NCI-H510A treated with DMSO at 0.1 percent for 48 hours (cell line): ENCODE results near the gene CDCA8.
"Not testable (repeated sequence)": the region's sequence is repeated elsewhere in the genome, so short reads cannot be mapped to it uniquely, and the experiment has no call there.

Experiments used
- DNase-seq: peaks from one replicate; lab custom pipeline; 2025; lab: John Stamatoyannopoulos, UW

CDCA8 gene

DNA sequence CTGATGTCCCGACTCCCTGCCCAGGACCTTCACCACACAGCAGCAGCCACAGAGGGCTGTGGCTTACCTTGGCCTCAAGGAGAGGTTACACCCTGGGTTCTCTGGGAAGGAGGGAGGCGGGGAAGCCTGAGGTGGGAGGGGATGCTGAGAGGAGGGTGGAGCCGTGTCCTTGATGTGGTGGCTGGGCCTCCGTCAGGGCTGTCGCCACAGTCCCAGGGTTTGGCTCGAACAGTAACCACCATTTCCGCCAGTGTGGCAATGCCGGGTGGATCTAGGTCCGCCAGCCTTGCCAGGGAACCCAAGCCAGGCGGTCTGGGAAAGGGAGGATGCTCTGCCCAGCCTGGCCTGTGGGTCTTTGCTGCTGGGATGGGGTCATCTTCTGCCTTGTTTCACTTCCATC, 18.4 kb upstream of the CDCA8 start:
- no peak for DNase-seq

DNA sequence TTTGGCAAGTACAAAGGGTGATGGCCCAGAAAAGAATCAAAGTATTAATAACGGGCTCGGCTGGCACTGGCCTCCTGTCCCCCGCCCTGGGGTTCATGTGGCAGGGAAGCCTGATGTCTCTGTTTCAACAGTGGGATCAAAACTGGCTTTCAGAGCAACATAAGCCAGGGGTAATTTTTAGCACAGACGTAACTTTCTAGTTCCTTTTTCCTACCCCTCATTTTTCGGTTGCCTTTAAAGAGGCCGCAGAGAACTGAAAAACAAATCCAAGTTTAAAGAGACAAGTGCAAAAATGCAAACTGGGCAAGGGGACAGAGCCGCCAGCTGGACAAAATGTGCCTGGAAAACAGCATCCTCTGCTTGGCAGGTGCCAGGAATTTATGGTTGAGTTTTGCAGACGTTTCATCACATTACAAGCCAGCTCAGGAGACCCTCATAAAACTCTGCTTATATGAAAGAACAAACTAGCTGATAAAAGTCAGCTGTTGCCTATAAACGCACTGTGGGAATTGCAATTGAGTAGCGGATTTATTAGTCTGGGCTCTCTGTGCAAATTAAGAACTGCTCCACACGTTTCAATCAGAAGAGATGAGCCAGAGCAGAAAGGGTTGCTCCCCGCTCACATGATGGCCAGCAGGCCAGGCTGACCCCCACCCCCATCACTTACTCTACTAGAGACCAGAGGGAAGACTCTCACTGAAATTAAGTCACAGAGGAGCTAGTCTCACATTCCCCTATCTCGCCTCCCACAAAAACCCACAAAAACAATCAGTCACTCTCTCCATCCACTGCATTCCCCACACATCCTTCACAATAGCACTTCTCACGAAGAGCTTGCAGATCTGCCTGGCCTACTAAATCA, 15.8 kb upstream of the CDCA8 start:
- no peak for DNase-seq

- DNase-seq: no peak
Observed at GRCh38 chr1:37677143-37677439, 15.2 kb upstream of the CDCA8 start.

DNA sequence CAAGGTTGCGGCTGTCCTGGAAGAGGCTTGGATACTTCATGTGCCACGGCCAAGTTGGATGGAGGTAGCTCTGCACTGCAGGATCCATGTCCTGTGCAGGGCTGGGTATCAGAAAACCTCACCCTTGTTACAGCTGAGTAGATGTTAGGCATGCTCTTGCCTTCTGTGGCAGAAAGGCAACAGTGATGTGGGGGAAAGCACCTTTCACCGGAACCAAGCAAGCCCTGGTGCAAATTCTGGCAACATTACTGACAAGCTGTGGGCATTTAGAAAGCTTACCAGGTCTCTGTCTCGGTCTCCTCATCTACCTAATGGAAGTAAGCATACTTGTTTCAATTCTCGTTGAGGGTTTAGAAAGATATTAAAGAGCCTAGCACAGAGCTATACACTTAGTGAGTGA, 14.5 kb upstream of the CDCA8 start:
- DNase-seq: no peak

DNA sequence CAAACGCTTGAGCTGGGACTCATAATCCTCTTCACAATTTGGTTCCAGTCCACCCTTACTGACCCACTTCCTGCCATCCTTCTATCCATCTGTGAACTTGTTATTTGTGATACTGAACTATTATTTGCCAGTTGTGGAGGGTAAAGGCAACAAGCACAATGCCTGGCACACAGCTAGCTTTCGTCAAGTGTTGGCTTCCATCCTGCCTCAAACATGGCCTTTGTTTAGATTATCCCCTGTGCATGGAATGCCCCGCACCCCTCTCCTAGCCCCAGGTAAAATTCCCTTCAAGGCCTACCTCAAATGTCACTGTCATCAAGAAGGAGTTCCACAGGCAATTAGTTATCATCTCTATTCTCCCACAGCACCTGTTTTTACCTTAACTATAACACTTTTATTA, 11.4 kb upstream of the CDCA8 start:
- DNase-seq: no peak

GRCh38 chr1:37682334-37682987, 9.9 kb upstream of the CDCA8 start:
- peak; percentile 100 for DNase-seq

- not testable (repeated sequence) for DNase-seq
Observed at GRCh38 chr1:37684182-37684581, 8.1 kb upstream of the CDCA8 start.

DNA sequence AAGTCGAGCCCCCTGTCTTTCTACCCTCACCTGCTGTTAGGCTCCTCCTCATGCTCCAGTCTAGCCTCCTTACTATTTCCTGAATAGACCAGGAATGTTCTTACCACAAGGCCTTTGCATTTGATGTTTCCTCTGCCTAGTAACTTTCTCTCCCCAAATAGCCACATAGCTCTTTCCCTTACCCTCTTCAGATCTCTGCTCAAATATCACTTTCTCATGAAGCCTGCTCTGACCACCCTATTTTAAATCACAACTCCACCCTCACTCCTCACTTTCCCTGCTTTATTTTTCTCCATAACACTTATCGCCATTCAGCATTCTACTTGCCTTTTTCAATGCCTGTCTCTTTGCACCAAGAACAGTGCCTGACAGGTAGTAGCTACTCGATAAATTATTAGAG, 6.6 kb upstream of the CDCA8 start:
- DNase-seq: no peak

GRCh38 chr1:37687764-37688163, 4.6 kb upstream of the CDCA8 start:
- not testable (repeated sequence) for DNase-seq

DNA sequence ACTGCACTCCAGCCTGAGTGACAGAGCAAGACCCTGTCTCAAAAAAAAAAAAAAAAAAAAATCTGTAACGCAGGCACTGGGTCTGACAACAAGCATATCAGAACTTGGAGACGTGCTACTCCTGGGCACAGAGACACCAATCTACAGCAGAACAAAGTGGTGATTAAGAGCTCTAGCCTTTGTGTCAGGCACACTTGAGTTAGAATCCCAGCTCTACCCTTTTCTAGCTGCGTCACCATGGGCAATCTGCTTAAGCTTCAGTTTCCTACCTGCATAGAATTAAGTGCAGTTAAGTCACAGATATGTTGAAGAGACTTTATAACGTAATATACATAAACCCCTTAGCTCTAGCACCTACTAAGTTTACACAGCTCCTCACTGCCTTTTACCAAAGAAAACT, 3.4 kb upstream of the CDCA8 start:
- DNase-seq: no peak

DNA sequence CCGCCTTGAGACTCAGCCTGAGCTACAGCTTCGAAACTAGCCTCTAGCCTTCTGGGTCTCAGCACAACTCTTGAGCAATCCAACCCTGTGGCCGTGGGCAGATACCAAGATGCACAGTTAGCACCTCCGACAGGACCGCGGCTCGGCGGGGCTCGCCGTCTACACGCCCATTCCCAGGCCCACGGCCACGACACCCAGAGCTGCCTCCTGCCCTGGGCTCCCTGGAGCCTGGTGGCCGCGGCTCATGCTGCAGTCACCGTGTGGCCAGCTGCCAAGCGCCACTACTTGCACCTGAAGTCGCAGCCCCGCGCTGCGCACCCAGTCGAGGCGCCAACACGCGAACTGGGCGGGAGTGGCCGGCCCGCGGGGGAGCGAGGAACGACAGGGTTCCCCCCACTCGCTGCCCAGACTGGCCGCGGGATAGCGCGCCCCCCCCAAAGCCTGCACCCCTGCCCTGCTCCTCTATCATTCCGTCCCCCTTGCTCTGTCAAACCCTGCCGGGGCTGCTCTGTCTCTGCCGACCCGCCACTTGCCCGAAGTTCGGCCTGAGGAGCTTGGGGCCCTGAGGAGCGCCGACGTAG, 729 bp upstream of the CDCA8 start:
- DNase-seq: peak; percentile 97

- no peak for DNase-seq
Observed at GRCh38 chr1:37692834-37693175, 489 bp downstream of the CDCA8 start.

DNA sequence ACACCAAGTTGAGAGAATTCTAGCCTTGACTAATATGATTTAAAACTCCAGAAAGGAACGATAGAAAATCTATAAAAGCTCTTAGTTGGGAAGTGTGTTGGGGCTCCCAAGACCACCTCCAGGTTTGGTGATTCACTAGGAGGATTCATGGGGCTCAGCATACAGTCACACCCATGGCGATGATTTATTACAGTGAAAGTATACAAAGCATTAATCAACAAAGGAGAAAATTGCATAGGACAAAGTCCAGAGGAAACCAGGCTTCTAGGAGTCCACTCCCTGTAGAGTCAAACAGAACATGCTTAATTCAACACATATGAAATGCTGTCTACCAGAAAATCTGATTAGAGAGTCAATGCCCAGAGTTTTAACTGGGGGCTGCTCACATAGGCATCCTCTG, 4.8 kb downstream of the CDCA8 start:
- DNase-seq: no peak

- no peak for DNase-seq
Observed at GRCh38 chr1:37697737-37698136, 5.4 kb downstream of the CDCA8 start.

DNA sequence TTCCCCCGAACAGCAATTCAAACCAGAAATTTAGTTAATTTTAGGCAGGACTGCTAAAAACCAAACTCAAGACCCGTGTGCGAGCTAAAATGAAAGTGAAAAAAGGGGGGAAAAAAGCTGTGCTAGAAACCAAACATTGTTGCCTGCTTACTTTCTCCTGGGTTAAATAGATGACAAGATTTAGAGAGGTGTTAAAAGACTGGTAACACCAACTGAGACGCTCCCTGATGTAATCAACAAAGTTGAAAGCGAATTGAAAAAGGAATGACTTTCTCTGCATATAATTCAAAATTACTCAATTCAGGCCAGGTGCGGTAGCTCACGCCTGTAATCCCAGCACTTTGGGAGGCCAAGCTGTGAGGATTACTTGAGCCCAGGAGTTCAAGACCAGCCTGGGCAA, 6.8 kb downstream of the CDCA8 start:
- no peak for DNase-seq

DNA sequence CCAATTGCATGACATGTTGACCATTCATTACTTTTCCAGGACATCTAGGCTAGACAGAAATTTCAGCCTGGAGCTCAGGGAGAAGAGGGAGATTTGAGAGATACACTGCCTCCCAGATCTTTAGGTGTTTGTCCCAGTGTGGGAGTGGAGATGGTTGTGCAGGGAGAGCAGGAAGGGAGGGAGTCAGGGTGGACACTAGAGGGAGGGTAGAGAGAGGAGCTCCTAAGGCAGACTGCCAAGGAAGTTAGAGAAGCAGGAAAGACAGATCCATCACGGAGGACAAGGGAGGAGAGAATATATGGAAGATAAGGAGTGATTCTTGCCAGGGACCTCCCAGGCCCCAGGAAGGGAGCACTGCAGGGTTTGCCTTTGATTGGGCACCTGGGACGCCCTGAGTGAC, 8.7 kb downstream of the CDCA8 start:
- no peak for DNase-seq

GRCh38 chr1:37703061-37703460, 10.7 kb downstream of the CDCA8 start:
- no peak for DNase-seq

DNA sequence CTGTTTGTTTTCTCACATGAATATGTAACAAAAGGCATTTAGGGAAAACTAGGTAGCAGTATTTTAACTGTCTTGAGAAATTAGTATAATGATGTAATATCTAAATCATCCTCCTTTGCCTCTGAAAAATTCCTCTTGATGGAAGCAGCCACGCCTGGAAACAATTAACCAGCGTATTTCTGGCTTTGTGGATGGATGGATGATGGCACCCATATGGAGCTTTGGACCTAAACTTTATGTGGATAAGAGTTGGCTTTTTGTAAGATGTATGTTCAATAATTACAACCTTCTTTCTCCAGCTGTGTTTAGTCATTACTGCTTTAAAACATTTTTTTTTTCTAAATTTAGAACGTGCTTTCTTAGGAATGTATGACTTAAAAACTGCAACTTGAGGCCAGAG, 12.7 kb downstream of the CDCA8 start:
- DNase-seq: no peak

DNA sequence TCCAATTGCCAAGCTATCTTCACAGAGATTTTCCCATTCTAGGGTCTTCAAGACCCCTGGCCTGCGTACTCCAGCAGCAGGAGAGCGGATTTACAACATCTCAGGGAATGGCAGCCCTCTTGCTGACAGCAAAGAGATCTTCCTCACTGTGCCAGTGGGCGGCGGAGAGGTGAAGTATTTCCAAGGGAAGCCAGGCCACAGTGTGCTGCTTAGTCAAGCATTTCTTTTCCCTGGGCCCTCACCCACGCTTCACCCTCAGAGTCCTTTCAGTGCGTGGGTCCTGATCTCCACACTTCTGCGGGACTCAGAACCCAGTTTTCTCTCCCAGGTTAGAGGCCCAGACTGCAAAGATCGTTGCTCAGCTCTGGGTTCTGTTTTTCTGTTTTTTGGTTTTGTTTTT, 13.1 kb downstream of the CDCA8 start:
- no peak for DNase-seq

- no peak for DNase-seq
Observed at GRCh38 chr1:37708471-37708870, 16.2 kb downstream of the CDCA8 start.

GRCh38 chr1:37714226-37714625, 21.9 kb downstream of the CDCA8 start:
- no peak for DNase-seq

- DNase-seq: no peak
Observed at GRCh38 chr1:37714689-37715088, 22.4 kb downstream of the CDCA8 start.

DNA sequence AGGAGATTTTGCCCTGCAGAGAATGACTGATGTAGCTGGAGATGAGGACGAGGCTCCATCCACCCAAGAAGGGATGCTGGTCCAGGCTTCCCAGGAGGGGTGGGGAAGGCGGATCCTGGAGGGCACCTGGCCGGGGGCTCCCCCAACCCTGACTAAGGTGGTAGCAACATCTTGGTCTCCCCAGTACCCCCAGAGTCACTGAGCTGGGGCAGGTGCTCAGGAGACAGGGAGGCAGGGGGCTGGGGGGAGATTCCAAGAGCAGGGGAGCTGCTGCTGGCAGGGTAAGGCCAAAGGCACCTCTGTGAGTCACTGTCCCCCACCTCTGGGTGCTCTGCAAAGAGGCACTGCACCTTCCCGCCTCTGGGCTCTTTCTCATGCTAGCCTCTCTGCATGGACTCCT, 24.0 kb downstream of the CDCA8 start:
- DNase-seq: no peak

DNA sequence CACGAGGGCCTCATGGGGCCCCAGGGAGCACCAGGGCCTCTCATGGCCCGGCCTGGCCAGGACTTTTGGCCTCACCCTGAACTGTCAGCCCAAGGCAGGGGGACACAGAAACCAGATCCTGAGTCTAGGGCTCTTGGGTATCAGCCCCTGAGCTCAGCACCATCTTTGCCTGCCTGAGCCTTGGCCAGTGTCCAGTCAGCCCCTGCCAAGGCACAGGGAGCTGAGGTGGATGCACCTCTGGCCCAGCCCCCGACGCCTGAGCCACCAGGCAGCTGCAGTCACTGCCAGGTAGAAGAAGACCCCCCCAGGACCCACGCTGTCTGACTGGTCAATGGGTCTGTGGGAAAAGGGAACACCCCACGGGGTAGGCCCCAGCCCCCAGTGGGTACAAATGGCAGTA, 25.3 kb downstream of the CDCA8 start:
- DNase-seq: no peak
